IMR-90 (cell line): ENCODE results near the gene STK35. TPM values are rescaled to one million over a fixed set of nuclear protein-coding genes. Genes with fewer than 3 reads are reported as not detected.

ENCODE experiments used
- ATAC-seq: fragments of 200-7000 bp; cut with Tn5 transposase; 2 replicates; pipeline ENCODE4 v1.9.1; 2020; ENCODE audit warnings: low read depth, mild to moderate bottlenecking, moderate library complexity
- BruUV-seq: library from RNA; stranded (reverse); fragments of 400-500 nt; replicated peaks from 2 replicates; lab custom pipeline; 2021; lab: Mats Ljungman, UMichigan
- CTCF ChIA-PET: fragments of 300-600 bp; formaldehyde crosslinking; extraction: SDS; loops from one replicate; lab custom pipeline; 2021; ENCODE audit warnings: antibody characterized with exemption; lab: Yijun Ruan, JAX
- POLR2A ChIA-PET: fragments of 300-600 bp; sonication (Branson Sonifier 250); formaldehyde crosslinking; loops from one replicate; lab custom pipeline; 2022; ENCODE audit warnings: antibody characterized with exemption; ENCODE audit not compliant: unreplicated experiment; lab: Charles Lee
- DNase-seq: peaks from one replicate; pipeline ENCODE4 v3.0.0; 2013
- H2AFZ ChIP-seq: replicated peaks from 2 replicates; pipeline ENCODE3; 2013; ENCODE audit warnings: low read length, mild to moderate bottlenecking; ENCODE audit not compliant: poor library complexity
- H2AK5ac ChIP-seq: 2 replicates; pipeline ENCODE4 v1.6.1; 2013; ENCODE audit warnings: low read depth, low read length, inconsistent platforms
- H2AK9ac ChIP-seq: replicated peaks from 2 replicates; pipeline ENCODE3; 2013; ENCODE audit warnings: mild to moderate bottlenecking, low read depth, low read length, moderate library complexity; ENCODE audit not compliant: poor library complexity
- H2BK120ac ChIP-seq: 2 replicates; pipeline ENCODE4 v1.6.1; 2013; ENCODE audit warnings: low read depth, low read length, inconsistent platforms
- H2BK15ac ChIP-seq: 3 replicates; pipeline ENCODE4 v1.6.1; 2013; ENCODE audit warnings: low read depth, low read length, inconsistent platforms
- H2BK20ac ChIP-seq: 2 replicates; pipeline ENCODE4 v1.6.1; 2013; ENCODE audit warnings: low read depth, mild to moderate bottlenecking, inconsistent platforms, low read length, moderate library complexity
- H2BK5ac ChIP-seq: 2 replicates; pipeline ENCODE4 v1.6.1; 2013; ENCODE audit warnings: mild to moderate bottlenecking, low read depth, low read length, inconsistent platforms; ENCODE audit not compliant: poor library complexity, severe bottlenecking
- H3K14ac ChIP-seq: replicated peaks from 2 replicates; pipeline ENCODE4 v1.6.1; 2013; ENCODE audit warnings: low read depth, low read length, inconsistent platforms
- H3K18ac ChIP-seq: 2 replicates; pipeline ENCODE4 v1.6.1; 2013; ENCODE audit warnings: low read depth, low read length, control low read depth
- H3K23ac ChIP-seq: 2 replicates; pipeline ENCODE4 v1.6.1; 2013; ENCODE audit warnings: low read depth, low read length, inconsistent platforms
- H3K27ac ChIP-seq: 2 replicates; pipeline ENCODE4 v1.5.1; 2013; ENCODE audit warnings: mild to moderate bottlenecking, control low read depth, low read length; ENCODE audit not compliant: insufficient read depth
- H3K27me3 ChIP-seq: 2 replicates; pipeline ENCODE4 v1.6.1; 2013; ENCODE audit warnings: low read length; ENCODE audit not compliant: control insufficient read depth, insufficient read depth
- H3K36me3 ChIP-seq: 2 replicates; pipeline ENCODE4 v1.6.1; 2013; ENCODE audit warnings: low read length, mixed read lengths; ENCODE audit not compliant: control insufficient read depth, insufficient read depth
- H3K4ac ChIP-seq: 2 replicates; pipeline ENCODE4 v1.6.1; 2013; ENCODE audit warnings: low read depth, low read length, inconsistent platforms
- H3K4me1 ChIP-seq: 2 replicates; pipeline ENCODE4 v1.6.1; 2013; ENCODE audit warnings: low read length, mixed read lengths; ENCODE audit not compliant: control insufficient read depth, insufficient read depth
- H3K4me2 ChIP-seq: 2 replicates; pipeline ENCODE4 v1.6.1; 2013; ENCODE audit warnings: low read depth, mild to moderate bottlenecking, control low read depth, low read length, moderate library complexity
- H3K4me3 ChIP-seq: 2 replicates; pipeline ENCODE4 v1.5.1; 2013; ENCODE audit warnings: low read depth, mild to moderate bottlenecking, control low read depth, low read length, moderate library complexity; ENCODE audit not compliant: insufficient read depth
- H3K56ac ChIP-seq: 2 replicates; pipeline ENCODE4 v1.6.1; 2013; ENCODE audit warnings: low read length, inconsistent platforms; ENCODE audit not compliant: insufficient read depth; ENCODE audit errors: extremely low read depth
- H3K79me1 ChIP-seq, 2 experiments: 2 replicates each; pipeline ENCODE4 v1.6.1; 2013; ENCODE audit warnings: low read length in 2 of 2, inconsistent platforms in 1 of 2, low read depth in 1 of 2
- H3K9ac ChIP-seq: 2 replicates; pipeline ENCODE4 v1.6.1; 2013; ENCODE audit warnings: low read depth, low read length, control low read depth
- H3K9me1 ChIP-seq: 2 replicates; pipeline ENCODE4 v1.6.1; 2013; ENCODE audit warnings: low read length, inconsistent platforms; ENCODE audit not compliant: insufficient read depth
- H3K9me3 ChIP-seq: 2 replicates; pipeline ENCODE4 v1.6.1; 2013; ENCODE audit warnings: low read length; ENCODE audit not compliant: control insufficient read depth, insufficient read depth
- H4K20me1 ChIP-seq: 2 replicates; pipeline ENCODE4 v1.6.1; 2013; ENCODE audit warnings: low read length, inconsistent platforms; ENCODE audit not compliant: insufficient read depth
- H4K5ac ChIP-seq: 2 replicates; pipeline ENCODE4 v1.6.1; 2013; ENCODE audit warnings: mild to moderate bottlenecking, low read depth, low read length, control low read depth
- H4K8ac ChIP-seq, 2 experiments: 2 replicates each; pipeline ENCODE4 v1.6.1; 2013; ENCODE audit warnings: low read depth in 2 of 2, low read length in 2 of 2, control low read depth in 1 of 2, inconsistent platforms in 1 of 2
- H4K91ac ChIP-seq: 2 replicates; pipeline ENCODE4 v1.6.1; 2013; ENCODE audit warnings: low read depth, low read length, inconsistent platforms; ENCODE audit not compliant: insufficient read depth
- BHLHE40 ChIP-seq: fragments of 150-350 bp; IDR thresholded peaks from 2 replicates; pipeline ENCODE4 v1.6.1; 2016; ENCODE audit warnings: mild to moderate bottlenecking, low read depth, low read length
- FOS ChIP-seq: fragments of 150-350 bp; IDR thresholded peaks from 2 replicates; pipeline ENCODE4 v1.6.1; 2016; ENCODE audit warnings: low read depth, low read length
- RCOR1 ChIP-seq: IDR thresholded peaks from 2 replicates; pipeline ENCODE4 v1.6.1; 2012; ENCODE audit warnings: mild to moderate bottlenecking, low read length, improper control_type of control experiment; ENCODE audit not compliant: insufficient replicate concordance
- WGBS, 2 experiments: methylation state at CpG; one replicate each; pipeline versions ENCODE4 v1.1.5 to v1.1.7; 2013; ENCODE audit warnings: missing lambda C conversion rate in 2 of 2; ENCODE audit not compliant: insufficient read length in 1 of 2; ENCODE audit errors: extremely low coverage in 2 of 2; 5-methylcytosine and 5-hydroxymethylcytosine counted together
- dilution Hi-C: fragments of 300-500 bp; cut with HindIII; formaldehyde crosslinking; loops from one replicate; pipeline ENCODE4 v1.14.3; 2018; ENCODE audit warnings: low sequenced_read_pairs; ENCODE audit not compliant: unreplicated experiment
- in situ Hi-C: fragments of 300-500 bp; cut with MboI; formaldehyde crosslinking; loops from 3 replicates; pipeline ENCODE4 v1.14.3; 2019; ENCODE audit warnings: low sequenced_read_pairs, inconsistent platforms, mixed read lengths
- intact Hi-C: fragments of 100-400 bp; cut with micrococcal nuclease; formaldehyde crosslinking; loops from 2 replicates; pipeline ENCODE4 v1.10.0; 2022
- polyA plus RNA-seq, 3 experiments: library from polyadenylated mRNA; depleted of rRNA; stranded (reverse); fragments of >200 nt; gene quantifications; 2 replicates each; pipeline ENCODE4 v1.2.3, GENCODE V29; 2012; ENCODE audit warnings: low replicate concordance in 1 of 3
- total RNA-seq: library from RNA; depleted of rRNA; stranded (reverse); fragments of >200 nt; gene quantifications from 2 replicates; pipeline ENCODE4 v1.2.3, GENCODE V29; 2012

STK35 gene
- total and polyA plus RNA-seq, 2 of the 4 experiments (the other 2 are of a cell fraction), result 11.1 to 12.0 TPM

DNA sequence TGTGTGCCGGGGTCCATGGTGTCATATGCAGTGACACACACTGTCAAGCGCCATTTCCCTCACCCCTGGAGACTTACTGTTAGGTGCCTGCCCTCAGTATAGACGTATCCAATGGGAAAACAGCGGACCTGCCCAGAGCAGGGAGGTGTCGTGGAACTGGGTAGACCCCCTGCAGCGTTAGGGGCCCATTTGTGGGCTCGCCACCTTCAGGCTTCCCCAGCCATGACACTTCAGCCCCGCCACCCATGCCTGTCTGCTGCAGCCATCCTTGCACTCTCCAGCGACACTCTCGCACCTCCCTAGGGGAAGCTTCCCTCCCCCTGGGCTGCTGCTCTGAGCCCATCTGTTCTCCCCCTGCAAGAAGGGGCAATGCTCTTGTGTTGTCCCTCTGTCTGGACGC lies 43.2 kb downstream of the STK35 start:
- H2AFZ ChIP-seq, result no peak overlapping the region
- H3K27me3 ChIP-seq, result no peaks in the 10 kb centered on the region
- no peak overlapping the region for H3K4ac ChIP-seq
- in situ Hi-C loops (no loop called here), dilution Hi-C loops (no loop called here), intact Hi-C loops (no loop called here)
- peaks cover 16% of the 10 kb centered on the region for H3K36me3 ChIP-seq
- peak overlapping the region; percentile 7 for H2BK5ac ChIP-seq
- ATAC-seq, result no peak
- ChIA-PET POLR2A (no interaction called here), CTCF (no interaction called here)
- H4K8ac ChIP-seq, result no peak overlapping the region
- no peak overlapping the region for H3K4me2 ChIP-seq
- peaks cover 39 to 67% of the 10 kb centered on the region in 2 experiments for H3K79me1 ChIP-seq
- H2AK9ac ChIP-seq, result peak overlapping the region; percentile 31
- no peak overlapping the region for H3K18ac ChIP-seq
- no peak overlapping the region for H3K9ac ChIP-seq
- H2AK5ac ChIP-seq, result no peak overlapping the region; the same call in 1 of the 2 replicates
- no peak overlapping the region for H2BK120ac ChIP-seq
- H4K20me1 ChIP-seq, result 0 out of 2 replicates have a peak, but pooled peaks cover 3% of the 10 kb centered on the region
- no peak for DNase-seq
- no peak overlapping the region for H3K27ac ChIP-seq
- H3K4me3 ChIP-seq, result no peak overlapping the region
- no peak overlapping the region for H4K91ac ChIP-seq
- no TSS peak for BruUV-seq
- no peak overlapping the region for H3K56ac ChIP-seq
- H3K9me1 ChIP-seq, result peaks cover 9% of the 10 kb centered on the region; the same call in 1 of the 2 replicates
- H3K9me3 ChIP-seq, result no peaks in the 10 kb centered on the region
- peaks cover 14% of the 10 kb centered on the region for H3K4me1 ChIP-seq
- TF ChIP-seq FOS (no peak), RCOR1 (no peak), BHLHE40 (no peak)
- WGBS, 2 experiments, result 93% methylated on average over 5 of the region's 11 CpGs; no CpG with 5 or more reads in 1 of the 2 experiments
- no peak overlapping the region for H3K23ac ChIP-seq
- H2BK15ac ChIP-seq, result no peak overlapping the region
- H4K5ac ChIP-seq, result no peak overlapping the region
- no peak overlapping the region for H2BK20ac ChIP-seq
- no peak overlapping the region for H3K14ac ChIP-seq
